B cell (primary cell): Measurements from ENCODE around the gene LSP1. TPM values are rescaled to one million over a fixed set of nuclear protein-coding genes. Genes with fewer than 3 reads are reported as not detected.

ENCODE experiments used
- ATAC-seq: fragments of 200-7000 bp; cut with Tn5 transposase; one replicate; pipeline ENCODE4 v1.10.0; 2021; ENCODE audit warnings: low read depth, mild to moderate bottlenecking, moderate number of reproducible peaks, moderate library complexity
- CTCF ChIA-PET: fragments of 350-600 bp; sonication (Branson Sonifier 250); formaldehyde crosslinking; loops from one replicate; lab custom pipeline; 2021; ENCODE audit warnings: antibody characterized with exemption, inconsistent platforms; lab: Charles Lee
- POLR2A ChIA-PET: fragments of 350-600 bp; sonication (Branson Sonifier 250); formaldehyde crosslinking; loops from one replicate; lab custom pipeline; 2021; ENCODE audit warnings: antibody characterized with exemption; lab: Charles Lee
- DNase-seq: peaks from one replicate; pipeline ENCODE4 v3.0.0; 2013
- H2AFZ ChIP-seq: 2 replicates; pipeline ENCODE4 v1.6.1; 2012; ENCODE audit warnings: mild to moderate bottlenecking, low read depth, low read length; ENCODE audit not compliant: insufficient read depth, poor library complexity, severe bottlenecking
- H3K27ac ChIP-seq, 2 donors: 1 replicate in 1 of 2; 2 replicates in 1 of 2; pipeline ENCODE4 v1.5.1; 2012 to 2013; ENCODE audit warnings: low read length in 2 of 2, mild to moderate bottlenecking in 2 of 2, moderate library complexity in 1 of 2
- H3K27me3 ChIP-seq, 4 experiments: fragments of 200-600 bp in 1 of 4; sonication (generic) in 1 of 4; replicated peaks in 1 of 4; 1 replicate in 2 of 4; 2 replicates in 2 of 4; pipeline versions ENCODE4 v1.6.1 to v1.7.0; 2013 to 2016; ENCODE audit warnings: low read length in 3 of 4, mild to moderate bottlenecking in 2 of 4, mixed read lengths in 1 of 4, moderate library complexity in 1 of 4; ENCODE audit not compliant: insufficient read depth in 4 of 4, control insufficient read depth in 3 of 4; ENCODE audit errors: control extremely low read depth in 1 of 4
- H3K36me3 ChIP-seq, 2 experiments: replicated peaks in 1 of 2; 1 replicate in 1 of 2; 2 replicates in 1 of 2; pipeline versions ENCODE4 v1.6.1 to v1.7.1; 2013; ENCODE audit warnings: low read length in 1 of 2; ENCODE audit not compliant: insufficient read depth in 2 of 2, control insufficient read depth in 1 of 2; ENCODE audit errors: control extremely low read depth in 1 of 2, extremely low read depth in 1 of 2
- H3K4me1 ChIP-seq, 2 donors: fragments of 200-600 bp in 1 of 2; sonication (generic) in 1 of 2; 1 replicate in 1 of 2; 2 replicates in 1 of 2; pipeline versions ENCODE4 v1.5.1 to v1.6.1; 2013 to 2017; ENCODE audit warnings: low read length in 2 of 2; ENCODE audit not compliant: control insufficient read depth in 2 of 2, insufficient read depth in 2 of 2
- H3K4me2 ChIP-seq: replicated peaks from 2 replicates; pipeline ENCODE3; 2012; ENCODE audit warnings: mild to moderate bottlenecking, low read depth, low read length; ENCODE audit not compliant: poor library complexity, severe bottlenecking
- H3K4me3 ChIP-seq, 5 experiments: fragments of 200-600 bp in 1 of 5; sonication (generic) in 1 of 5; 1 replicate in 3 of 5; 2 replicates in 2 of 5; pipeline versions ENCODE4 v1.5.1 to v1.7.0; 2011 to 2016; ENCODE audit warnings: low read length in 4 of 5, mild to moderate bottlenecking in 4 of 5, low read depth in 2 of 5, control low read depth in 1 of 5, moderate library complexity in 1 of 5; ENCODE audit not compliant: insufficient read depth in 1 of 5; ENCODE audit errors: control extremely low read depth in 1 of 5, extremely low read depth in 1 of 5
- H3K79me2 ChIP-seq: fragments of 200-600 bp; sonication (generic); one replicate; pipeline ENCODE4 v1.6.0; 2016; ENCODE audit warnings: low read length; ENCODE audit not compliant: control insufficient read depth, insufficient read depth
- H3K9ac ChIP-seq: fragments of 200-600 bp; sonication (generic); 2 replicates; pipeline ENCODE4 v1.6.1; 2017; ENCODE audit warnings: mild to moderate bottlenecking, low read length, moderate library complexity
- H3K9me3 ChIP-seq, 3 donors: one replicate each; pipeline versions ENCODE4 v1.6.1 to v1.7.1; 2013; ENCODE audit warnings: low read length in 2 of 3; ENCODE audit not compliant: control insufficient read depth in 2 of 3, insufficient read depth in 1 of 3; ENCODE audit errors: control extremely low read depth in 1 of 3
- H4K20me1 ChIP-seq: 2 replicates; pipeline ENCODE4 v1.6.0; 2012; ENCODE audit warnings: mild to moderate bottlenecking, low read length; ENCODE audit not compliant: insufficient read depth, control insufficient read depth, poor library complexity, severe bottlenecking
- H3K27ac Mint-ChIP-seq: one replicate; pipeline ENCODE4 v1.8.0; 2021; ENCODE audit warnings: mixed read lengths
- H3K27me3 Mint-ChIP-seq: one replicate; pipeline ENCODE4 v1.8.0; 2021; ENCODE audit warnings: mixed read lengths
- H3K4me1 Mint-ChIP-seq: one replicate; pipeline ENCODE4 v1.8.0; 2021; ENCODE audit warnings: mixed read lengths
- H3K4me3 Mint-ChIP-seq: one replicate; pipeline ENCODE4 v1.8.0; 2021; ENCODE audit warnings: mixed read lengths
- H3K9me3 Mint-ChIP-seq: one replicate; pipeline ENCODE4 v1.8.0; 2022; ENCODE audit warnings: mixed read lengths; ENCODE audit not compliant: insufficient read depth
- CTCF ChIP-seq: fragments of 200-600 bp; IDR thresholded peaks from one replicate; pipeline ENCODE4 v1.8.0; 2022; ENCODE audit warnings: antibody characterized with exemption, mild to moderate bottlenecking
- EZH2 ChIP-seq: IDR thresholded peaks from 2 replicates; pipeline ENCODE4 v1.6.1; 2012; ENCODE audit warnings: borderline replicate concordance, low read depth, mild to moderate bottlenecking, moderate library complexity, low read length; ENCODE audit not compliant: insufficient read depth, poor library complexity, severe bottlenecking
- WGBS: methylation state at CpG from one replicate; pipeline ENCODE4 v1.1.5; 2013; ENCODE audit warnings: missing lambda C conversion rate; ENCODE audit not compliant: insufficient coverage; 5-methylcytosine and 5-hydroxymethylcytosine counted together
- intact Hi-C: fragments of 100-400 bp; cut with micrococcal nuclease; formaldehyde crosslinking; loops from one replicate; pipeline ENCODE4 v1.10.0; 2022
- polyA plus RNA-seq: library from polyadenylated mRNA; depleted of rRNA; stranded (reverse); fragments of >200 nt; gene quantifications from 2 replicates; pipeline ENCODE4 v1.2.3, GENCODE V29; 2012
- total RNA-seq, 2 donors: library from RNA; stranded (reverse); fragments of 120-200 nt in 1 of 2; gene quantifications; 1 replicate in 1 of 2; 2 replicates in 1 of 2; pipeline versions ENCODE4 v1.2.3 to v1.2.4, GENCODE V29; 2013 to 2022

Gene LSP1
- total and polyA plus RNA-seq, 2 donors (not counting 1 experiment from before 2014, with no cell fraction given): 249 to 446 TPM

GRCh38 chr11:1854949-1855885 is 2.3 kb downstream of the LSP1 start:
- H3K9ac ChIP-seq: peak overlapping the region; percentile 91
- ChIA-PET CTCF (interaction anchor here (0.9 to 10.2 kb wide), 8 partner anchors 16 to 296 kb away, joined by 3 to 104 read pairs (median 4); partner anchors contain the start of gene TNNI2), POLR2A (interaction anchor here (0.7 to 4.3 kb wide), 6 partner anchors 8 to 36 kb away, joined by 3 to 18 read pairs (median 4); partner anchors contain the start of genes PRR33 and TNNI2)
- ATAC-seq (no peak), DNase-seq (peak; percentile 61)
- TF ChIP-seq EZH2 (no peak), CTCF (no peak)
- intact Hi-C loops: loop anchor here (5.0 kb wide), 4 partner anchors 62 to 1013 kb away; partner anchors contain the start of genes POLR2L, TNNT3, TSPAN4 and TSSC4
- H4K20me1 ChIP-seq: peaks cover 73% of the 10 kb centered on the region
- H3K36me3 ChIP-seq: peaks cover 0 to 51% of the 10 kb centered on the region in 2 experiments
- WGBS: 60% methylated on average over 26 of the region's 26 CpGs
- peak overlapping the region; percentile 100 for H3K4me3 Mint-ChIP-seq
- peak overlapping the region; percentile 38 to 63 for H3K27ac ChIP-seq
- H2AFZ ChIP-seq: no peak overlapping the region
- H3K4me1 ChIP-seq: peaks cover 58 to 82% of the 10 kb centered on the region in 2 donors
- H3K9me3 ChIP-seq: no peaks in the 10 kb centered on the region
- H3K9me3 Mint-ChIP-seq: no peaks in the 10 kb centered on the region
- H3K4me3 ChIP-seq: peak overlapping the region in 4 of 5 experiments; percentile 73 to 97 (median 96)
- peak overlapping the region; percentile 56 for H3K27ac Mint-ChIP-seq
- peak overlapping the region; percentile 94 for H3K4me2 ChIP-seq
- peaks cover 62% of the 10 kb centered on the region for H3K4me1 Mint-ChIP-seq
- H3K79me2 ChIP-seq: peaks cover 90% of the 10 kb centered on the region
- H3K27me3 ChIP-seq: no peaks in the 10 kb centered on the region
- no peaks in the 10 kb centered on the region for H3K27me3 Mint-ChIP-seq
